B cell (primary cell): ENCODE measurements around the gene RAB9A. TPM values are rescaled to one million over a fixed set of nuclear protein-coding genes. Genes with fewer than 3 reads are reported as not detected.

Experiments
- ATAC-seq: fragments of 200-7000 bp; cut with Tn5 transposase; one replicate; pipeline ENCODE4 v1.10.0; 2021; ENCODE audit warnings: low read depth, mild to moderate bottlenecking, moderate number of reproducible peaks, moderate library complexity
- CTCF ChIA-PET: fragments of 350-600 bp; sonication (Branson Sonifier 250); formaldehyde crosslinking; loops from one replicate; lab custom pipeline; 2021; ENCODE audit warnings: antibody characterized with exemption, inconsistent platforms; lab: Charles Lee
- POLR2A ChIA-PET: fragments of 350-600 bp; sonication (Branson Sonifier 250); formaldehyde crosslinking; loops from one replicate; lab custom pipeline; 2021; ENCODE audit warnings: antibody characterized with exemption; lab: Charles Lee
- DNase-seq: peaks from one replicate; pipeline ENCODE4 v3.0.0; 2013
- H2AFZ ChIP-seq: 2 replicates; pipeline ENCODE4 v1.6.1; 2012; ENCODE audit warnings: mild to moderate bottlenecking, low read depth, low read length; ENCODE audit not compliant: insufficient read depth, poor library complexity, severe bottlenecking
- H3K27ac ChIP-seq, 2 donors: 1 replicate in 1 of 2; 2 replicates in 1 of 2; pipeline ENCODE4 v1.5.1; 2012 to 2013; ENCODE audit warnings: low read length in 2 of 2, mild to moderate bottlenecking in 2 of 2, moderate library complexity in 1 of 2
- H3K27me3 ChIP-seq, 4 experiments: fragments of 200-600 bp in 1 of 4; sonication (generic) in 1 of 4; replicated peaks in 1 of 4; 1 replicate in 2 of 4; 2 replicates in 2 of 4; pipeline versions ENCODE4 v1.6.1 to v1.7.0; 2013 to 2016; ENCODE audit warnings: low read length in 3 of 4, mild to moderate bottlenecking in 2 of 4, mixed read lengths in 1 of 4, moderate library complexity in 1 of 4; ENCODE audit not compliant: insufficient read depth in 4 of 4, control insufficient read depth in 3 of 4; ENCODE audit errors: control extremely low read depth in 1 of 4
- H3K36me3 ChIP-seq, 2 experiments: replicated peaks in 1 of 2; 1 replicate in 1 of 2; 2 replicates in 1 of 2; pipeline versions ENCODE4 v1.6.1 to v1.7.1; 2013; ENCODE audit warnings: low read length in 1 of 2; ENCODE audit not compliant: insufficient read depth in 2 of 2, control insufficient read depth in 1 of 2; ENCODE audit errors: control extremely low read depth in 1 of 2, extremely low read depth in 1 of 2
- H3K4me1 ChIP-seq, 2 donors: fragments of 200-600 bp in 1 of 2; sonication (generic) in 1 of 2; 1 replicate in 1 of 2; 2 replicates in 1 of 2; pipeline versions ENCODE4 v1.5.1 to v1.6.1; 2013 to 2017; ENCODE audit warnings: low read length in 2 of 2; ENCODE audit not compliant: control insufficient read depth in 2 of 2, insufficient read depth in 2 of 2
- H3K4me2 ChIP-seq: replicated peaks from 2 replicates; pipeline ENCODE3; 2012; ENCODE audit warnings: mild to moderate bottlenecking, low read depth, low read length; ENCODE audit not compliant: poor library complexity, severe bottlenecking
- H3K4me3 ChIP-seq, 5 experiments: fragments of 200-600 bp in 1 of 5; sonication (generic) in 1 of 5; 1 replicate in 3 of 5; 2 replicates in 2 of 5; pipeline versions ENCODE4 v1.5.1 to v1.7.0; 2011 to 2016; ENCODE audit warnings: low read length in 4 of 5, mild to moderate bottlenecking in 4 of 5, low read depth in 2 of 5, control low read depth in 1 of 5, moderate library complexity in 1 of 5; ENCODE audit not compliant: insufficient read depth in 1 of 5; ENCODE audit errors: control extremely low read depth in 1 of 5, extremely low read depth in 1 of 5
- H3K79me2 ChIP-seq: fragments of 200-600 bp; sonication (generic); one replicate; pipeline ENCODE4 v1.6.0; 2016; ENCODE audit warnings: low read length; ENCODE audit not compliant: control insufficient read depth, insufficient read depth
- H3K9ac ChIP-seq: fragments of 200-600 bp; sonication (generic); 2 replicates; pipeline ENCODE4 v1.6.1; 2017; ENCODE audit warnings: mild to moderate bottlenecking, low read length, moderate library complexity
- H3K9me3 ChIP-seq, 3 donors: one replicate each; pipeline versions ENCODE4 v1.6.1 to v1.7.1; 2013; ENCODE audit warnings: low read length in 2 of 3; ENCODE audit not compliant: control insufficient read depth in 2 of 3, insufficient read depth in 1 of 3; ENCODE audit errors: control extremely low read depth in 1 of 3
- H4K20me1 ChIP-seq: 2 replicates; pipeline ENCODE4 v1.6.0; 2012; ENCODE audit warnings: mild to moderate bottlenecking, low read length; ENCODE audit not compliant: insufficient read depth, control insufficient read depth, poor library complexity, severe bottlenecking
- H3K27ac Mint-ChIP-seq: one replicate; pipeline ENCODE4 v1.8.0; 2021; ENCODE audit warnings: mixed read lengths
- H3K27me3 Mint-ChIP-seq: one replicate; pipeline ENCODE4 v1.8.0; 2021; ENCODE audit warnings: mixed read lengths
- H3K4me1 Mint-ChIP-seq: one replicate; pipeline ENCODE4 v1.8.0; 2021; ENCODE audit warnings: mixed read lengths
- H3K4me3 Mint-ChIP-seq: one replicate; pipeline ENCODE4 v1.8.0; 2021; ENCODE audit warnings: mixed read lengths
- H3K9me3 Mint-ChIP-seq: one replicate; pipeline ENCODE4 v1.8.0; 2022; ENCODE audit warnings: mixed read lengths; ENCODE audit not compliant: insufficient read depth
- EZH2 ChIP-seq: IDR thresholded peaks from 2 replicates; pipeline ENCODE4 v1.6.1; 2012; ENCODE audit warnings: borderline replicate concordance, low read depth, mild to moderate bottlenecking, moderate library complexity, low read length; ENCODE audit not compliant: insufficient read depth, poor library complexity, severe bottlenecking
- WGBS: methylation state at CpG from one replicate; pipeline ENCODE4 v1.1.5; 2013; ENCODE audit warnings: missing lambda C conversion rate; ENCODE audit not compliant: insufficient coverage; 5-methylcytosine and 5-hydroxymethylcytosine counted together
- intact Hi-C: fragments of 100-400 bp; cut with micrococcal nuclease; formaldehyde crosslinking; loops from one replicate; pipeline ENCODE4 v1.10.0; 2022
- polyA plus RNA-seq: library from polyadenylated mRNA; depleted of rRNA; stranded (reverse); fragments of >200 nt; gene quantifications from 2 replicates; pipeline ENCODE4 v1.2.3, GENCODE V29; 2012
- total RNA-seq, 2 donors: library from RNA; stranded (reverse); fragments of 120-200 nt in 1 of 2; gene quantifications; 1 replicate in 1 of 2; 2 replicates in 1 of 2; pipeline versions ENCODE4 v1.2.3 to v1.2.4, GENCODE V29; 2013 to 2022
- TF ChIP-seq, protein P1 (sequence below): fragments of 200-600 bp; IDR thresholded peaks from one replicate; pipeline ENCODE4 v1.8.0; 2022; ENCODE audit warnings: antibody characterized with exemption, mild to moderate bottlenecking

RAB9A gene
- total and polyA plus RNA-seq, 2 donors (not counting 1 experiment from before 2014, with no cell fraction given): 11.9 to 16.7 TPM

DNA sequence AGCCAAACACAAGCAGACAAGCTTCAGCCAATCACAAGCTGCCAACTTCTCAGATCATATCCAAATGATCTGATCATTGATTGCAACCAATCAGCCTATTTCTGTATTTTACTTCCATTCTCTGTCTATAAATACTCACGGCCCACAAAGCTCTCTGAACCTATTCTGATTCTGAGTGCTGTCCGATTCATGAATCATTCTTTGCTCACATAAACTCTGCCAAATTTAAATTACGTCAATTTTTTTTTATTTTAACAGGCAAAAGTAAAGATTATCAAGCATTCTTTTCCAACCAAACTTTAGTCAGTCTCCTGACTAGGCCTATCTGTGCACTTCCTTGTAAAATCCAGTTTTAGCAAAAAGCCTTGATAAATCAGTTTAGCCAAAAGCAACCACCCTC lies 37.8 kb upstream of the RAB9A start:
- Histone ChIP-seq H4K20me1 (no peaks in the 10 kb centered on the region), H3K79me2 (peaks cover 17% of the 10 kb centered on the region), H3K36me3 (peaks cover 0 to 7% of the 10 kb centered on the region in 2 experiments), H3K9me3 (no peaks in the 10 kb centered on the region), H3K27ac (no peak overlapping the region), H2AFZ (no peak overlapping the region), H3K9ac (no peak overlapping the region), H3K4me1 (peaks cover 12 to 15% of the 10 kb centered on the region in 2 donors), H3K27me3 (peaks cover 0 to 9% (median 0%) of the 10 kb centered on the region in 4 experiments), H3K4me3 (no peak overlapping the region), H3K4me2 (no peak overlapping the region)
- peak overlapping the region; percentile 46 for H3K27ac Mint-ChIP-seq
- no peaks in the 10 kb centered on the region for H3K27me3 Mint-ChIP-seq
- H3K4me1 Mint-ChIP-seq: peaks cover 11% of the 10 kb centered on the region
- ChIA-PET POLR2A (no interaction called here), CTCF (interaction anchor here (0.6 to 1.4 kb wide), 2 partner anchors 65 to 144 kb away, joined by 3 to 4 read pairs; no protein-coding TSS in a partner anchor)
- intact Hi-C loops: loop anchor here (5.0 kb wide), 1 partner anchor 144 kb away; no protein-coding TSS in a partner anchor
- no peak for TF ChIP-seq EZH2
- TF ChIP-seq, protein P1, sequence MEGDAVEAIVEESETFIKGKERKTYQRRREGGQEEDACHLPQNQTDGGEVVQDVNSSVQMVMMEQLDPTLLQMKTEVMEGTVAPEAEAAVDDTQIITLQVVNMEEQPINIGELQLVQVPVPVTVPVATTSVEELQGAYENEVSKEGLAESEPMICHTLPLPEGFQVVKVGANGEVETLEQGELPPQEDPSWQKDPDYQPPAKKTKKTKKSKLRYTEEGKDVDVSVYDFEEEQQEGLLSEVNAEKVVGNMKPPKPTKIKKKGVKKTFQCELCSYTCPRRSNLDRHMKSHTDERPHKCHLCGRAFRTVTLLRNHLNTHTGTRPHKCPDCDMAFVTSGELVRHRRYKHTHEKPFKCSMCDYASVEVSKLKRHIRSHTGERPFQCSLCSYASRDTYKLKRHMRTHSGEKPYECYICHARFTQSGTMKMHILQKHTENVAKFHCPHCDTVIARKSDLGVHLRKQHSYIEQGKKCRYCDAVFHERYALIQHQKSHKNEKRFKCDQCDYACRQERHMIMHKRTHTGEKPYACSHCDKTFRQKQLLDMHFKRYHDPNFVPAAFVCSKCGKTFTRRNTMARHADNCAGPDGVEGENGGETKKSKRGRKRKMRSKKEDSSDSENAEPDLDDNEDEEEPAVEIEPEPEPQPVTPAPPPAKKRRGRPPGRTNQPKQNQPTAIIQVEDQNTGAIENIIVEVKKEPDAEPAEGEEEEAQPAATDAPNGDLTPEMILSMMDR: no peak
- DNase-seq (no peak), ATAC-seq (no peak)
- no peaks in the 10 kb centered on the region for H3K9me3 Mint-ChIP-seq
- no peak overlapping the region for H3K4me3 Mint-ChIP-seq
- WGBS: 100% methylated on average over 1 of the region's 3 CpGs

DNA sequence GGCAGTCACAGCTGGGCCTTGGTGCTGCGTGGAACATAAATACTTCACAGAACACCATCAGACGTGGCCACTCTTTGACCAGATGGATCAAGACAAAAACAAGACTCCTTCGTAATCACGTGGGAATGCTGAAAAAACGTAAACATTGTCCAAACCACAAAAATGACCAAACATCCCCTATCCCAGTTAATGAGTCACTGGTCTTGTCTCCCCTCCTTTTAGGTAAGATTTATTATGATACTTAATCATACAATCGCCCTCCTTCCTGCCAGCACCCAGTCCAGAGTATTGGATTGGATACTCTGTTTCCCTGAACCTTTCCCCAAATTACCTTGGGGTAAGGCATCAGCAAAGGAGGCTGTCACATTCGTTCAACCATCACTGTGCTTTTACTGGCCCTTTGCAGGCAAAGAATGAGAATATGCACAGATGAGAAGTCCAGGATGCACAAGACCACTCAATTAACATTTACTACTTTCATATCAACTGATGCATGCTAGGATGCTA lies 36.6 kb upstream of the RAB9A start:
- Histone ChIP-seq H3K36me3 (peaks cover 0 to 11% of the 10 kb centered on the region in 2 experiments), H3K9ac (peak overlapping the region; percentile 82), H3K4me2 (peak overlapping the region; percentile 77), H3K27me3 (no peaks in the 10 kb centered on the region), H3K9me3 (no peaks in the 10 kb centered on the region), H3K27ac (peak overlapping the region; percentile 68 to 96), H3K4me3 (peak overlapping the region; percentile 8 to 92 (median 78)), H3K4me1 (peaks cover 12 to 15% of the 10 kb centered on the region in 2 donors), H2AFZ (peak overlapping the region; percentile 83), H3K79me2 (peaks cover 19% of the 10 kb centered on the region), H4K20me1 (no peaks in the 10 kb centered on the region)
- Mint-ChIP-seq H3K4me1 (peaks cover 11% of the 10 kb centered on the region), H3K27me3 (no peaks in the 10 kb centered on the region), H3K4me3 (peak overlapping the region; percentile 94), H3K27ac (peak overlapping the region; percentile 96), H3K9me3 (no peaks in the 10 kb centered on the region)
- ChIA-PET CTCF (interaction anchor here (1.4 to 1.6 kb wide), 2 partner anchors 379 to 881 kb away, joined by 3 to 4 read pairs; no protein-coding TSS in a partner anchor), POLR2A (interaction anchor here (1.4 kb wide), 1 partner anchor 378 kb away, joined by 3 read pairs; the partner anchor contains the start of gene GEMIN8)
- DNase-seq: no peak
- intact Hi-C loops: loop anchor here (2.0 to 5.0 kb wide), 2 partner anchors 90 to 145 kb away; no protein-coding TSS in a partner anchor
- WGBS: 38% methylated on average over 3 of the region's 7 CpGs
- ATAC-seq: no peak
- no peak for TF ChIP-seq EZH2
- TF ChIP-seq, protein P1: no peak
